Endothelial cell of umbilical vein (primary cell): ENCODE results near the gene SRCIN1. TPM values are rescaled to one million over a fixed set of nuclear protein-coding genes. Genes with fewer than 3 reads are reported as not detected.
"Not testable (repeated sequence)": the region's sequence is repeated elsewhere in the genome, so short reads cannot be mapped to it uniquely, and the experiment has no call there.

ENCODE experiments used
- BruUV-seq: library from RNA; stranded (reverse); fragments of 400-500 nt; replicated peaks from 2 replicates; lab custom pipeline; 2021; lab: Mats Ljungman, UMichigan
- CTCF ChIA-PET: fragments of 300-600, 350-600 bp; sonication (Branson Sonifier 250); formaldehyde crosslinking; loops from one replicate; lab custom pipeline; 2021; ENCODE audit warnings: antibody characterized with exemption, inconsistent platforms; lab: Charles Lee
- POLR2A ChIA-PET: fragments of 300-600, 350-600 bp; sonication (Branson Sonifier 250); formaldehyde crosslinking; loops from one replicate; lab custom pipeline; 2021; ENCODE audit warnings: antibody characterized with exemption, inconsistent platforms; lab: Charles Lee
- DNase-seq: peaks from one replicate; pipeline ENCODE4 v3.0.0-alpha.2; 2011; ENCODE audit warnings: low read depth, low spot score
- FAIRE-seq: peaks from 2 replicates; lab custom pipeline; 2011; peaks lifted over from hg19 to GRCh38; lab: Jason Lieb, UNC
- H2AFZ ChIP-seq: 2 replicates; pipeline ENCODE4 v1.6.0; 2012; ENCODE audit warnings: low read depth, low read length, control low read depth, inconsistent platforms
- H3K27ac ChIP-seq: 2 replicates; pipeline ENCODE4 v1.5.1; 2011; ENCODE audit warnings: low read depth, mild to moderate bottlenecking, control low read depth, low read length, moderate library complexity; ENCODE audit not compliant: insufficient read depth
- H3K27me3 ChIP-seq, 2 experiments: 2 replicates each; pipeline versions ENCODE4 v1.6.0 to v1.6.1; 2011; ENCODE audit warnings: low read length in 2 of 2, mixed read lengths in 1 of 2; ENCODE audit not compliant: control insufficient read depth in 2 of 2, insufficient read depth in 2 of 2
- H3K36me3 ChIP-seq, 2 experiments: 2 replicates in 1 of 2; 3 replicates in 1 of 2; pipeline ENCODE4 v1.5.1; 2011; ENCODE audit warnings: low read length in 2 of 2, mild to moderate bottlenecking in 1 of 2, moderate library complexity in 1 of 2; ENCODE audit not compliant: control insufficient read depth in 2 of 2, insufficient read depth in 2 of 2; ENCODE audit errors: extremely low read depth in 1 of 2
- H3K4me1 ChIP-seq: 3 replicates; pipeline ENCODE4 v1.5.1; 2011; ENCODE audit warnings: mild to moderate bottlenecking, low read length; ENCODE audit not compliant: control insufficient read depth, insufficient read depth; ENCODE audit errors: extremely low read depth
- H3K4me2 ChIP-seq: 2 replicates; pipeline ENCODE4 v1.6.1; 2011; ENCODE audit warnings: low read length, control low read depth, mixed read lengths; ENCODE audit not compliant: insufficient read depth
- H3K4me3 ChIP-seq, 3 experiments: fragments of 200-600 bp in 1 of 3; sonication (generic), shearing (Covaris generic) in 1 of 3; replicated peaks in 1 of 3; 2 replicates each; pipeline ENCODE4 v1.5.1; 2011 to 2016; ENCODE audit warnings: control low read depth in 3 of 3, low read length in 3 of 3, mild to moderate bottlenecking in 2 of 3, inconsistent platforms in 1 of 3, low read depth in 1 of 3, moderate library complexity in 1 of 3; ENCODE audit not compliant: insufficient read depth in 1 of 3
- H3K79me2 ChIP-seq: 2 replicates; pipeline ENCODE4 v1.6.0; 2012; ENCODE audit warnings: low read length, inconsistent platforms; ENCODE audit not compliant: control insufficient read depth, insufficient read depth
- H3K9ac ChIP-seq: replicated peaks from 2 replicates; pipeline ENCODE3; 2011; ENCODE audit warnings: low read length, control low read depth; ENCODE audit not compliant: insufficient read depth; ENCODE audit errors: extremely low read depth
- H3K9me1 ChIP-seq: replicated peaks from 3 replicates; pipeline ENCODE4 v1.6.0; 2011; ENCODE audit warnings: mild to moderate bottlenecking, low read length; ENCODE audit not compliant: control insufficient read depth, insufficient read depth; ENCODE audit errors: extremely low read depth
- H3K9me3 ChIP-seq: replicated peaks from 2 replicates; pipeline ENCODE4 v1.5.1; 2012; ENCODE audit warnings: low read length, inconsistent platforms; ENCODE audit not compliant: control insufficient read depth, insufficient read depth
- H4K20me1 ChIP-seq: replicated peaks from 2 replicates; pipeline ENCODE3; 2011; ENCODE audit warnings: mild to moderate bottlenecking, low read length; ENCODE audit not compliant: control insufficient read depth, insufficient read depth; ENCODE audit errors: extremely low read depth
- POLR2AphosphoS5 ChIP-seq: IDR thresholded peaks from 2 replicates; pipeline ENCODE4 v1.6.1; 2012; ENCODE audit warnings: low read depth, mild to moderate bottlenecking, control low read depth, low read length, moderate library complexity; ENCODE audit not compliant: insufficient read depth
- dilution Hi-C: fragments of 300-500 bp; cut with MboI; formaldehyde crosslinking; loops from one replicate; pipeline ENCODE4 v1.15.0; 2019; ENCODE audit warnings: low sequenced_read_pairs; ENCODE audit not compliant: extremely low pct_ligation_motif_present
- intact Hi-C: fragments of 100-400 bp; cut with micrococcal nuclease; formaldehyde crosslinking; loops from one replicate; pipeline ENCODE4 v1.10.0; 2022
- polyA plus RNA-seq, 4 experiments: library from polyadenylated mRNA; depleted of rRNA in 3 of 4; stranded (reverse) in 3 of 4; unstranded in 1 of 4; fragments of >200 nt; gene quantifications; 2 replicates each; pipeline versions ENCODE4 v1.2.1 to v1.2.3, GENCODE V29; 2011 to 2012; ENCODE audit warnings: missing spikeins in 1 of 4
- total RNA-seq: library from RNA; stranded (reverse); gene quantifications from 2 replicates; pipeline ENCODE4 v1.2.3, GENCODE V29; 2021
- TF ChIP-seq, protein P1 (sequence below), 2 donors: IDR thresholded peaks; 1 replicate in 1 of 2; 2 replicates in 1 of 2; pipeline ENCODE4 v1.5.1; 2011; ENCODE audit warnings: low read length in 2 of 2, mild to moderate bottlenecking in 2 of 2, moderate library complexity in 2 of 2, control low read depth in 1 of 2, inconsistent platforms in 1 of 2, low read depth in 1 of 2; ENCODE audit not compliant: insufficient read depth in 1 of 2; ENCODE audit errors: extremely low read depth in 1 of 2

Gene SRCIN1
- total and polyA plus RNA-seq, 2 donors (not counting 3 experiments of a cell fraction or from before 2014, with no cell fraction given): 0.15 to 0.35 TPM

- H3K9me3 ChIP-seq, H3K27ac ChIP-seq, BruUV-seq, FAIRE-seq, H3K4me2 ChIP-seq, POLR2A ChIA-PET, H4K20me1 ChIP-seq, H3K4me3 ChIP-seq, H3K27me3 ChIP-seq, dilution Hi-C loops, H2AFZ ChIP-seq, H3K9me1 ChIP-seq, H3K9ac ChIP-seq, H3K79me2 ChIP-seq, H3K4me1 ChIP-seq: not testable (repeated sequence)
- CTCF ChIA-PET: interaction anchor here (0.8 to 1.9 kb wide), 4 partner anchors 41 to 135 kb away, joined by 3 to 10 read pairs (median 8); no protein-coding TSS in a partner anchor
- peak; percentile 70 for DNase-seq
- TF ChIP-seq, protein P1, sequence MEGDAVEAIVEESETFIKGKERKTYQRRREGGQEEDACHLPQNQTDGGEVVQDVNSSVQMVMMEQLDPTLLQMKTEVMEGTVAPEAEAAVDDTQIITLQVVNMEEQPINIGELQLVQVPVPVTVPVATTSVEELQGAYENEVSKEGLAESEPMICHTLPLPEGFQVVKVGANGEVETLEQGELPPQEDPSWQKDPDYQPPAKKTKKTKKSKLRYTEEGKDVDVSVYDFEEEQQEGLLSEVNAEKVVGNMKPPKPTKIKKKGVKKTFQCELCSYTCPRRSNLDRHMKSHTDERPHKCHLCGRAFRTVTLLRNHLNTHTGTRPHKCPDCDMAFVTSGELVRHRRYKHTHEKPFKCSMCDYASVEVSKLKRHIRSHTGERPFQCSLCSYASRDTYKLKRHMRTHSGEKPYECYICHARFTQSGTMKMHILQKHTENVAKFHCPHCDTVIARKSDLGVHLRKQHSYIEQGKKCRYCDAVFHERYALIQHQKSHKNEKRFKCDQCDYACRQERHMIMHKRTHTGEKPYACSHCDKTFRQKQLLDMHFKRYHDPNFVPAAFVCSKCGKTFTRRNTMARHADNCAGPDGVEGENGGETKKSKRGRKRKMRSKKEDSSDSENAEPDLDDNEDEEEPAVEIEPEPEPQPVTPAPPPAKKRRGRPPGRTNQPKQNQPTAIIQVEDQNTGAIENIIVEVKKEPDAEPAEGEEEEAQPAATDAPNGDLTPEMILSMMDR (IDR thresholded peaks at IDR 0.05; ENCODE audit: extremely low read depth in 1 of 2, insufficient read depth in 1 of 2, low read depth in 1 of 2, low read length in 2 of 2): peak; percentile 55 to 69
- peak; percentile 13 for TF ChIP-seq POLR2AphosphoS5
- peaks cover 10 to 31% of the 10 kb centered on the region in 2 experiments for H3K36me3 ChIP-seq
- intact Hi-C loops: loop anchor here (1.0 to 2.0 kb wide), 2 partner anchors 40 to 60 kb away; no protein-coding TSS in a partner anchor
Observed at GRCh38 chr17:38484242-38485145, 121.3 kb downstream of the SRCIN1 start.

- peaks cover 10 to 36% of the 10 kb centered on the region in 2 experiments for H3K36me3 ChIP-seq
- CTCF ChIA-PET: not testable (repeated sequence)
Observed at GRCh38 chr17:38482700-38483043, 123.1 kb downstream of the SRCIN1 start.

GRCh38 chr17:38482039-38482699 lies 123.6 kb downstream of the SRCIN1 start:
- H3K9me1 ChIP-seq, H3K4me1 ChIP-seq, DNase-seq, BruUV-seq, FAIRE-seq, H3K9ac ChIP-seq, CTCF ChIA-PET, H3K9me3 ChIP-seq, H2AFZ ChIP-seq, H3K4me2 ChIP-seq, POLR2A ChIA-PET, H4K20me1 ChIP-seq, dilution Hi-C loops, H3K27ac ChIP-seq, H3K4me3 ChIP-seq, intact Hi-C loops, H3K27me3 ChIP-seq: not testable (repeated sequence)
- Histone ChIP-seq H3K36me3 (peaks cover 10 to 38% of the 10 kb centered on the region in 2 experiments), H3K79me2 (peaks cover 10% of the 10 kb centered on the region)

More at GRCh38 chr17:38482700-38483043, 123.1 kb downstream of the SRCIN1 start:
- H3K4me2 ChIP-seq, H3K4me1 ChIP-seq, H3K27me3 ChIP-seq, H3K4me3 ChIP-seq, H3K9me3 ChIP-seq, BruUV-seq, H3K27ac ChIP-seq, H3K9me1 ChIP-seq, FAIRE-seq, DNase-seq, POLR2A ChIA-PET, H2AFZ ChIP-seq, H4K20me1 ChIP-seq, dilution Hi-C loops, H3K9ac ChIP-seq, intact Hi-C loops: not testable (repeated sequence)
- H3K79me2 ChIP-seq: peaks cover 10% of the 10 kb centered on the region
